ACC112 (cell line): ENCODE data around the gene IL12A.

Experiments used
- H2AFZ ChIP-seq: fragments of 200-600 bp; sonication (generic); one replicate; pipeline ENCODE4 v1.6.0; 2017; ENCODE audit warnings: antibody characterized with exemption, low read length; ENCODE audit not compliant: unreplicated experiment
- H3K27ac ChIP-seq: fragments of 200-600 bp; sonication (generic); 2 replicates; pipeline ENCODE4 v1.5.1; 2014; ENCODE audit warnings: low read depth, mild to moderate bottlenecking, antibody characterized with exemption, low read length, moderate library complexity
- H3K27me3 ChIP-seq: fragments of 200-600 bp; sonication (generic); 2 replicates; pipeline ENCODE4 v1.6.1; 2014; ENCODE audit warnings: mild to moderate bottlenecking, antibody characterized with exemption, low read length, moderate library complexity, mixed read lengths; ENCODE audit not compliant: insufficient read depth
- H3K36me3 ChIP-seq: fragments of 200-600 bp; sonication (generic); 2 replicates; pipeline ENCODE4 v1.6.1; 2016; ENCODE audit warnings: mild to moderate bottlenecking, antibody characterized with exemption, low read length, moderate library complexity, mixed read lengths; ENCODE audit not compliant: insufficient read depth
- H3K4me1 ChIP-seq: fragments of 200-600 bp; sonication (generic); one replicate; pipeline ENCODE4 v1.6.1; 2016; ENCODE audit warnings: low read length, mixed read lengths; ENCODE audit not compliant: insufficient read depth, unreplicated experiment, control insufficient read depth
- H3K4me3 ChIP-seq: fragments of 200-600 bp; sonication (generic); 2 replicates; pipeline ENCODE4 v1.5.1; 2014; ENCODE audit warnings: mild to moderate bottlenecking, low read depth, low read length
- H3K79me2 ChIP-seq: fragments of 200-600 bp; sonication (generic); one replicate; pipeline ENCODE4 v1.6.0; 2016; ENCODE audit warnings: low read length; ENCODE audit not compliant: control insufficient read depth, unreplicated experiment, insufficient read depth

IL12A gene

DNA sequence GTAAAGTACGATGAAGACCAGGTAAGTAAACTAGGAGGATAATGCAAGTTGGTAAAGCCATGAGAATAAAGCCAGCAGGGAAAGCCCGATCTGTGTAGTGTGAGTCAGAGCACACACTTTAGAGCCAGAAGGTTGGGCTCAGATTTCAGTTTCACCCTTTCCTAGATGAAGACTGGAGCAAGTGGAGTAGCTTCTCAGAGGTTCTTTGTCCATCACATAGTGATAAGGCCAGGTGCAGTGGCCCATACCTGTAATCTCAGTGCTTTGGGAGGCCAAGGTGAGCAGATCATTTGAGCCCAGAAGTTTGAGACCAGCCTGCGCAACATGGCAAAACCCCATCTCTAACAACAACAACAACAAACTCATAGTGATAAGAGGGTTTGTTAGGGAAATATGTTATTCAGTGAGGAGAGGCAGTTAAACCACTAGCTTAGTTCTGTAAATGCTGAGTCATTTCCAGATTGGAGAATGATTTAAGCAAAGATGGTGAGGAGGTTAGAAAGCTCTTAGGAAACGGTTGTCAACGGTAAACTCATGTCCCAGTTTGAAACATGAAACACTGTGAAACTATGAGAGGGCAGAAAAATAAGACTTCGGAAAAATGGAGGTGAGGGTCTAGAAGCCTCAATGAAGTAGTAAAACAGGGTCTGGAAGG, 39.0 kb downstream of the IL12A start:
- Histone ChIP-seq H3K4me1 (peaks cover 30% of the 10 kb centered on the region), H3K36me3 (no peaks in the 10 kb centered on the region), H3K27me3 (no peaks in the 10 kb centered on the region), H3K79me2 (no peaks in the 10 kb centered on the region), H3K4me3 (peak overlapping the region; percentile 50; the same call in 1 of the 2 replicates), H3K27ac (peak overlapping the region; percentile 92), H2AFZ (peak overlapping the region; percentile 88)

DNA sequence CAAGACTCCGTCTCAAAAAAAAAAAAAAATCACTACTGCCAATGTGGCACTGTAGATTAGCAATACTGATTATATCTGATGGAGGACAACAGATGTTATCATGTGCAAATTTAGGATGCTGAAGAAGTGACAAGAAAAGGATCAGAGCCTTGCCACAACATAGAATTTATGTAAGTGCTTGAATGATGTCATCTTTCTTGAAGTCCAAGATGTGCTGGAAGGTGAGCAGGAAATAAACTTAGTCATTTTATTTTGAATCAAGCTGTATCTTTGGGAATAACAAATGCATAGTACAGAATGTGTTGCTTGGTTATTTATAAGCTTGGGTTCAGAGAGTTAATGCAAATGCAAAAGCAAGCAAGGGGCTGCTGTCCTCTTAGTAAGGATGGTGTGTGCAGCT, 47.1 kb downstream of the IL12A start:
- Histone ChIP-seq H3K79me2 (no peaks in the 10 kb centered on the region), H3K4me3 (no peak overlapping the region), H3K4me1 (peaks cover 7% of the 10 kb centered on the region), H3K27me3 (peaks cover 24% of the 10 kb centered on the region), H3K27ac (no peak overlapping the region), H2AFZ (no peak overlapping the region), H3K36me3 (no peaks in the 10 kb centered on the region)

DNA sequence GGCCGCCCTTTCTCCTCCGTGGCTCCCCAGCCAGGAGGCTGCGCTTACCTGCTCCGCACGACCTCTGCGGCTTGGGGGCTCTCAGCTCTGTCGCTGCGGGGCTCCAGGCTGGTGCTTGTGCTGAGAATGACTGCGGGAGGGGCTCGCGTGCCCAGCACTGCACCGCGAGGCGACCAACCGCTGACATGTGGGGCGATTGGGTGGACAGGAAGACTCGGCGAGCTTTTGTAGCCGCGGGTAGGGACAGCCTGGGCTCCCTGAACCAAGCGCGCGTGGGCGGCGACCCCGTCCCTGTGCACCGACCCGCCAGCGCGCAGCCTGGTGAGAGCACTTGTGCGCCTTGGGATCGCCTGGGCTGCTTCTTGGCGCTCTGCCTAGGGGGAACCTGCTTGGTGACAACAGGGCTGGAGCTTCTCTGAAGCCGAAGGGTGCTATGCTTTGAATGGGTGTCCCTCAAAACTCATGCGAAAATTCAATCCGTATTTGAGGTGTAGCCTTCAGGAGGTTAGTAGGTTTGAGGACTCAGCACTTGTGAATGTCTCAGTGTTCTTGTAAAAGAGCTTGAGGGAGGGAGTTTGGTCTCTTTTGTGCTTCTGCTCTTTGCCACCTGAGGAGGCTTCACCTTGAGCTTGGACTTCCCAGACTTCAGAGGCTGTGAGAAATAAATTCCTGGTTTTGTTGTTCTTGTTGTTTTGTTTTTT, 50.4 kb downstream of the IL12A start:
- H3K4me3 ChIP-seq = peak overlapping the region; percentile 74
- peaks cover 29% of the 10 kb centered on the region for H3K27me3 ChIP-seq
- no peaks in the 10 kb centered on the region for H3K36me3 ChIP-seq
- no peak overlapping the region for H3K27ac ChIP-seq
- H2AFZ ChIP-seq = no peak overlapping the region
- no peaks in the 10 kb centered on the region for H3K79me2 ChIP-seq
- H3K4me1 ChIP-seq = peaks cover 7% of the 10 kb centered on the region

DNA sequence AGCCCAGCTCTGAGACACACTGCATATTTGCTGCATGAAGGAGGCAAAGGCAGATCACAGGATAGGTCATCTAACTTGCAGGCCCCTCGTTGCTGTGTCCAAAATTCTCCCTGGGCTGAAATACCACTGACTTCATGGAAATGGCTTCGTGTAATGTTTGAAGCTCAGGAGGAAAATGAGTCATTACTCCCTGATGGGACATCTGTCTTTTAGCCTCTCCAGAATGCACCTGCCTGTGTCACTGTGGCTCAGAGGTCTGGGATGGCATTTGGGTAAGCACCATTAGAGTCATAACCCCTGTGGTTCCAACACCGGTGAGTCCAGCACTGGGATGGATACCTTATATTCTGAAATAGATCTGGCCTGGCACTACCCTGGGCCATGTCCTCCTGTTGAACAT, 51.5 kb downstream of the IL12A start:
- H3K4me1 ChIP-seq = peaks cover 7% of the 10 kb centered on the region

DNA sequence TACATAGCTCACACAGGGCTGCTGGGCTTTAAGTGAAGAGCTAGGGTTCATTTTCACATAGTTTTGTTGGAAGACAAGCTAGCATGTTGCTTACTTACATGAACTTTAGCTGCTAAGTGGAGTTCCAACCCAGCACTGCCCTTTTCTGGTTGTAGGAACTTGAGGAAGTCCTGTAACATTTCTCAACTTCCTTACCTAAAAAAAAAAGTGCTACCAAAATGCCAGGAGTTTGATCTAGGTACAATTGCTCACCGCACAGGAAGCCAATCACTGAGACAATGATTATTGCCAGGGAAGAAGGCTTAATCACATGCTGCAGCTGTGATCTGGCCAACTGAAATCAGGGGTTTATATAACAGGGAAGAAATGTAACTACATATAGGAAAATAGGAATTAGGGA, 52.8 kb downstream of the IL12A start:
- H3K27me3 ChIP-seq = peaks cover 29% of the 10 kb centered on the region
- H3K36me3 ChIP-seq = no peaks in the 10 kb centered on the region
- no peak overlapping the region for H3K4me3 ChIP-seq
- peaks cover 7% of the 10 kb centered on the region for H3K4me1 ChIP-seq
- no peak overlapping the region for H2AFZ ChIP-seq
- H3K79me2 ChIP-seq = no peaks in the 10 kb centered on the region
- H3K27ac ChIP-seq = no peak overlapping the region

More for the DNA sequence above, 51.5 kb downstream of the IL12A start:
- Histone ChIP-seq H2AFZ (no peak overlapping the region), H3K27me3 (peaks cover 29% of the 10 kb centered on the region), H3K79me2 (no peaks in the 10 kb centered on the region), H3K27ac (no peak overlapping the region), H3K36me3 (no peaks in the 10 kb centered on the region), H3K4me3 (no peak overlapping the region)

DNA sequence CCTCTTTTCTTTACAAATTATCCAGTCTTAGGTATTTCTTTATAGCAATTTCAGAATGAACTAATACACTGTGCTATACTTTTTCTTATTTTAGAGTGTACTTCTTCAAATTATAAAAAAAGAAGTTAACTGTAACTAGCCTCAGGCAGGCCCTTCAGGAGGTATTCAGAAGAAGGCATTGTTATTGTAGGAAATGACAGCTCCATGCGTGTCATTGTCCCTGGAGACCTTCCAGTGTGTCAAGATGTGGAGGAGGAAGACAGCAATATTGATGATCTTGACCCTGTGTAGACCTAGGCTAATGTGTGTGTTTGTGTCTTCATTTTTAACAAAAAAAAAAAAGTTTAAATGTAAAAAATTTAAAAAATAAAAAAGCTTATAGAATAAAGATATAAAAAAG, 55.5 kb downstream of the IL12A start:
- no peak overlapping the region for H2AFZ ChIP-seq
- no peaks in the 10 kb centered on the region for H3K36me3 ChIP-seq
- H3K27ac ChIP-seq = no peak overlapping the region
- H3K4me1 ChIP-seq = peaks cover 3% of the 10 kb centered on the region
- H3K4me3 ChIP-seq = no peak overlapping the region
- peaks cover 13% of the 10 kb centered on the region for H3K27me3 ChIP-seq
- no peaks in the 10 kb centered on the region for H3K79me2 ChIP-seq
